Immature natural killer cell (primary cell): Measurements from ENCODE around the gene AHNAK2. TPM values are rescaled to one million over a fixed set of nuclear protein-coding genes. Genes with fewer than 3 reads are reported as not detected.
"Not testable (repeated sequence)": the region's sequence is repeated elsewhere in the genome, so short reads cannot be mapped to it uniquely, and the experiment has no call there.

Source experiments
- DNase-seq, 3 donors: peaks; one replicate each; pipeline ENCODE4 v3.0.0; 2022; ENCODE audit warnings: mixed read lengths in 1 of 3
- H3K27ac Mint-ChIP-seq, 6 donors: one replicate each; pipeline ENCODE4 v1.8.0; 2020; ENCODE audit warnings: mixed read lengths in 6 of 6, mild to moderate bottlenecking in 5 of 6, inconsistent platforms in 4 of 6, moderate library complexity in 3 of 6
- H3K27me3 Mint-ChIP-seq, 3 donors: one replicate each; pipeline ENCODE4 v1.8.0; 2020 to 2021; ENCODE audit warnings: low read depth in 3 of 3, mild to moderate bottlenecking in 3 of 3, mixed read lengths in 3 of 3, moderate library complexity in 3 of 3, inconsistent platforms in 1 of 3
- H3K36me3 Mint-ChIP-seq, 3 donors: one replicate each; pipeline ENCODE4 v1.8.0; 2020; ENCODE audit warnings: mixed read lengths in 3 of 3, inconsistent platforms in 2 of 3, mild to moderate bottlenecking in 2 of 3
- H3K4me1 Mint-ChIP-seq, 2 donors: one replicate each; pipeline ENCODE4 v1.8.0; 2020; ENCODE audit warnings: inconsistent platforms in 2 of 2, mild to moderate bottlenecking in 2 of 2, mixed read lengths in 2 of 2, moderate library complexity in 1 of 2
- H3K4me3 Mint-ChIP-seq, 5 donors: one replicate each; pipeline ENCODE4 v1.8.0; 2020; ENCODE audit warnings: mild to moderate bottlenecking in 5 of 5, mixed read lengths in 5 of 5, inconsistent platforms in 3 of 5, moderate library complexity in 3 of 5
- H3K9me3 Mint-ChIP-seq, 6 donors: one replicate each; pipeline ENCODE4 v1.8.0; 2020; ENCODE audit warnings: mild to moderate bottlenecking in 6 of 6, mixed read lengths in 6 of 6, inconsistent platforms in 4 of 6, moderate library complexity in 3 of 6
- polyA plus RNA-seq, 3 donors: library from polyadenylated mRNA; unstranded; fragments of 300-500 nt; fragmentation: Illumina TruSeq; gene quantifications; one replicate each; pipeline ENCODE4 v1.2.3, GENCODE V29; 2021

AHNAK2 gene
- polyA plus RNA-seq, 3 donors from 2014 or later = not detected

- Mint-ChIP-seq H3K27ac (no peak overlapping the region), H3K4me3 (no peak overlapping the region), H3K36me3 (no peaks in the 10 kb centered on the region), H3K27me3 (peaks cover 0 to 2% (median 1%) of the 10 kb centered on the region in 3 donors), H3K9me3 (no peaks in the 10 kb centered on the region), H3K4me1 (no peaks in the 10 kb centered on the region)
- DNase-seq = no peak
Measured at GRCh38 chr14:104894331-104895206, 83.6 kb downstream of the AHNAK2 start.

DNA sequence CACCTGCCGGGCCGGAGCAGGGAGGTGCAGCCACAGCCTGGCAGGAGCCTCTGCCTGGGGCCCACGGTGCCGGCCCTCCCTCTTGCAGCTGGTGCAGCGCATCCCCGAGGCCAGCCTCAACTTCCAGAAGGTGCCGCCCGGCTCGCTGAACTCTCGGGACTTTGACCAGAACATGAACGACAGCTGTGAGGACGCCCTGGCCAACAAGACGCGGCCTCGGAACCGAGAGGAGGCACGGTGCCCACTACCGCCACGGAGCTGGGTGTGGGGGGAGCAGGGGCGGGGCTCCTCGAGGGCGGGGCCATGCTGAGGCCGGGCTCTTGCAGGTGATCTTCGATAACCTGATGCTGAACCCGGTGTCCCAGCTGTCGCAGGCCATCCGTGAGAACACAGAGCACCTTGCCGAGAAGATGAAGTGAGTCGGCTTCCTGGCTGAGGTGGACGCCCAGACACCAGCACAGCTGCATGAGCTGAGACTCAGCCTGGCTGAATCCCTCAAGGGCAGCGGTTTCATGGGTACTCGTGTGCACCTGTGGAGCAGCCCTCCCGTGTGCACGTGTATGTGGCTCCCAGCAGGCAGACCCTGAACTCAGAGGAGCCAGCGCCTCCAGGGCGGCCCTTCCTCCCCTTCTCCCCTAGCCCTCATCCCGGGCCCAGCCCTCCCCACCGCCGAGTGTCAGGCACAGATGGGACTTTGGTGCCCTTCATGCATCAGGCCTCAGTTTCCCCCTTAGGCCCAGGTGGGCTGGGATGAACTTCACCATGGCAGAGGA is 84.6 kb downstream of the AHNAK2 start:
- DNase-seq = no peak
- H3K36me3 Mint-ChIP-seq = no peaks in the 10 kb centered on the region

GRCh38 chr14:104892531-104893434 is 85.4 kb downstream of the AHNAK2 start:
- Mint-ChIP-seq H3K27me3 (peaks cover 0 to 2% (median 1%) of the 10 kb centered on the region in 3 donors), H3K27ac (no peak overlapping the region), H3K4me3 (no peak overlapping the region), H3K4me1 (no peaks in the 10 kb centered on the region), H3K9me3 (no peaks in the 10 kb centered on the region), H3K36me3 (no peaks in the 10 kb centered on the region)
- no peak for DNase-seq

More for the DNA sequence above, 84.6 kb downstream of the AHNAK2 start:
- H3K4me1 Mint-ChIP-seq = no peaks in the 10 kb centered on the region
- no peaks in the 10 kb centered on the region for H3K9me3 Mint-ChIP-seq
- H3K4me3 Mint-ChIP-seq = no peak overlapping the region
- no peak overlapping the region for H3K27ac Mint-ChIP-seq
- H3K27me3 Mint-ChIP-seq = peaks cover 0 to 2% (median 1%) of the 10 kb centered on the region in 3 donors

GRCh38 chr14:104891664-104892530 is 86.3 kb downstream of the AHNAK2 start:
- H3K27ac Mint-ChIP-seq = no peak overlapping the region

GRCh38 chr14:104891121-104891551 is 87.0 kb downstream of the AHNAK2 start:
- no peaks in the 10 kb centered on the region for H3K9me3 Mint-ChIP-seq
- no peak for DNase-seq
- no peak overlapping the region for H3K27ac Mint-ChIP-seq
- no peaks in the 10 kb centered on the region for H3K36me3 Mint-ChIP-seq
- H3K27me3 Mint-ChIP-seq = peaks cover 0 to 1% (median 0%) of the 10 kb centered on the region in 3 donors
- H3K4me1 Mint-ChIP-seq = no peaks in the 10 kb centered on the region
- no peak overlapping the region for H3K4me3 Mint-ChIP-seq

More at GRCh38 chr14:104891664-104892530, 86.3 kb downstream of the AHNAK2 start:
- Mint-ChIP-seq H3K4me1 (no peaks in the 10 kb centered on the region), H3K27me3 (peaks cover 0 to 2% (median 1%) of the 10 kb centered on the region in 3 donors), H3K9me3 (no peaks in the 10 kb centered on the region), H3K36me3 (no peaks in the 10 kb centered on the region), H3K4me3 (no peak overlapping the region)
- no peak for DNase-seq

GRCh38 chr14:104890292-104890691 is 87.9 kb downstream of the AHNAK2 start:
- not testable (repeated sequence) for H3K4me1 Mint-ChIP-seq, H3K4me3 Mint-ChIP-seq, H3K27ac Mint-ChIP-seq, H3K36me3 Mint-ChIP-seq, H3K9me3 Mint-ChIP-seq, H3K27me3 Mint-ChIP-seq, DNase-seq

GRCh38 chr14:104889375-104889757 is 88.8 kb downstream of the AHNAK2 start:
- Mint-ChIP-seq H3K27ac (no peak overlapping the region), H3K4me1 (no peaks in the 10 kb centered on the region), H3K27me3 (peaks cover 0 to 1% (median 0%) of the 10 kb centered on the region in 3 donors), H3K9me3 (no peaks in the 10 kb centered on the region), H3K36me3 (no peaks in the 10 kb centered on the region), H3K4me3 (no peak overlapping the region)
- no peak for DNase-seq

- Mint-ChIP-seq H3K27me3 (peaks cover 0 to 1% (median 0%) of the 10 kb centered on the region in 3 donors), H3K4me3 (no peak overlapping the region), H3K9me3 (no peaks in the 10 kb centered on the region), H3K27ac (no peak overlapping the region), H3K4me1 (no peaks in the 10 kb centered on the region), H3K36me3 (no peaks in the 10 kb centered on the region)
- DNase-seq = no peak
Measured at GRCh38 chr14:104888489-104889374, 89.4 kb downstream of the AHNAK2 start.

DNA sequence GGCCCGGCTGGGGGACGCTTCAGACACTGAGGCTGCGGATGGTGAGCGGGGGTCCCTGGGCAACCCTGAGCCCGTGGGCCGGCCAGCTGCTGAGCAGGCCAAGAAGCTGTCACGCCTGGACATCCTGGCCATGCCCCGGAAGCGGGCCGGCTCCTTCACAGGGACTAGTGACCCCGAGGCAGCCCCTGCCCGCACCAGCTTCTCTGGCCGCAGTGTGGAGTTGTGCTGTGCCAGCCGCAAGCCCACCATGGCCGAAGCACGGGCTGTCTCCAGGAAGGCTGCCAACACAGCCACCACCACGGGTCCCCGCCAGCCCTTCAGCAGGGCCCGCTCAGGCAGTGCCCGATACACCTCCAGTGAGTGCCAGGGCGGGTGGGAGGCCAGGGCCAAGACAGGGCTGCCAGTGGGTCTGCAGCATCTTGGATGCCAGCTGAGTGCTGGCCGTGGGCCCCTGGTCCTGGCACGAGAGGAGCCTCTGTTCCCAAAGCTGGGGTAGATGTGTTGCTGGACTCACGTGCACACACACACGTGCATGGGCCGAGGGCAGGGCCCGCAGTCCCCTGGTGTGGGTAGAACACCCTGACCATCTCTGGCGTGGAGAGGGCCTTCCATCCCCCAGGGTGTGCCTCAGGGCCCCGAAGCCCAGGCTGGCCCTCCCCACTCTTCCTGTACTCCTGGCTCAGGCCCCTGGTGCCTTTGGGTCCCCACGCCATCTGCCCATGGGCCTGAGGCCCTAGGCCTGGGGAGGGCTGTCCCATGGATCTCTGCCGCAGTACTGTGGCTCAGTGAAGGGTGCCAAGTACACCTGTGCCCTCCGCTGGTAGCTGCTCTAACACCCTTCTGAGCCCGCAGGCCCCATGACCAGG is 90.3 kb downstream of the AHNAK2 start:
- no peak overlapping the region for H3K4me3 Mint-ChIP-seq
- no peak overlapping the region for H3K27ac Mint-ChIP-seq
- H3K36me3 Mint-ChIP-seq = no peaks in the 10 kb centered on the region
- no peak for DNase-seq
- no peaks in the 10 kb centered on the region for H3K4me1 Mint-ChIP-seq
- no peaks in the 10 kb centered on the region for H3K9me3 Mint-ChIP-seq
- H3K27me3 Mint-ChIP-seq = peaks cover 0 to 1% (median 0%) of the 10 kb centered on the region in 3 donors
